ENCODE data around the gene MCF2L2. TPM values are rescaled to one million over a fixed set of nuclear protein-coding genes. Genes with fewer than 3 reads are reported as not detected.

MCF2L2 gene
- total and polyA plus RNA-seq, 12 donors = 6.5 to 62.7 (median 21.7) TPM

- peaks cover 0 to 6% of the 10 kb centered on the region in 2 donors for H3K4me1 ChIP-seq (replicated peaks in 1 of 2)
- H3K27me3 ChIP-seq = no peaks in the 10 kb centered on the region
- WGBS, 4 donors = 88 to 90% (median 89%) methylated on average over 5 of the region's 5 CpGs
- H3K9me3 ChIP-seq (replicated peaks in 1 of 3) = no peaks in the 10 kb centered on the region
- TF ChIP-seq CTCF (IDR thresholded peaks at IDR 0.05) = no peak
- no peak for TF ChIP-seq POLR2A (IDR thresholded peaks at IDR 0.05)
- H3K4me3 ChIP-seq = no peak overlapping the region
- H3K27ac ChIP-seq = no peak overlapping the region
- H3K36me3 ChIP-seq (replicated peaks in 1 of 2) = no peaks in the 10 kb centered on the region
- no peak for DNase-seq
- intact Hi-C loops (cut with DNase I) = no loop called here
These were observed 167.2 kb downstream of the MCF2L2 start for GRCh38 chr3:183261151-183261724.

GRCh38 chr3:183260167-183260904 lies 168.1 kb downstream of the MCF2L2 start:
- peaks cover 0 to 6% of the 10 kb centered on the region in 2 donors for H3K4me1 ChIP-seq (replicated peaks in 1 of 2)
- WGBS, 4 donors = 68 to 76% (median 72%) methylated on average over 7 of the region's 7 CpGs

GRCh38 chr3:183259621-183260020 lies 168.8 kb downstream of the MCF2L2 start:
- intact Hi-C loops (cut with DNase I) = no loop called here
- H3K27ac ChIP-seq = peak overlapping the region in 2 of 5 donors; percentile 13 to 73
- H3K9me3 ChIP-seq (replicated peaks in 1 of 3) = no peaks in the 10 kb centered on the region
- DNase-seq = no peak
- H3K36me3 ChIP-seq (replicated peaks in 1 of 2) = no peaks in the 10 kb centered on the region
- H3K27me3 ChIP-seq = no peaks in the 10 kb centered on the region
- H3K4me3 ChIP-seq = no peak overlapping the region
- peaks cover 0 to 2% of the 10 kb centered on the region in 2 donors for H3K4me1 ChIP-seq (replicated peaks in 1 of 2)
- TF ChIP-seq POLR2A (IDR thresholded peaks at IDR 0.05) = no peak
- TF ChIP-seq CTCF (IDR thresholded peaks at IDR 0.05) = no peak
- 72 to 86% (median 79%) methylated on average over 2 of the region's 2 CpGs for WGBS, 4 donors

More at GRCh38 chr3:183260167-183260904, 168.1 kb downstream of the MCF2L2 start:
- Histone ChIP-seq H3K27me3 (no peaks in the 10 kb centered on the region), H3K27ac (peak overlapping the region in 2 of 5 donors; percentile 13 to 73), H3K9me3 (replicated peaks in 1 of 3) (no peaks in the 10 kb centered on the region), H3K4me3 (no peak overlapping the region), H3K36me3 (replicated peaks in 1 of 2) (no peaks in the 10 kb centered on the region)
- intact Hi-C loops (cut with DNase I) = no loop called here
- no peak for TF ChIP-seq CTCF (IDR thresholded peaks at IDR 0.05)
- no peak for TF ChIP-seq POLR2A (IDR thresholded peaks at IDR 0.05)
- DNase-seq = peak in 2 of 7 donors; percentile 18 to 31

- WGBS, 4 donors = 78 to 89% (median 85%) methylated on average over 3 of the region's 3 CpGs
- Histone ChIP-seq H3K27me3 (no peaks in the 10 kb centered on the region), H3K4me1 (replicated peaks in 1 of 2) (no peaks in the 10 kb centered on the region), H3K36me3 (replicated peaks in 1 of 2) (no peaks in the 10 kb centered on the region), H3K27ac (peak overlapping the region in 1 of 5 donors; percentile 73), H3K4me3 (no peak overlapping the region), H3K9me3 (replicated peaks in 1 of 3) (no peaks in the 10 kb centered on the region)
- intact Hi-C loops (cut with DNase I) = no loop called here
- DNase-seq = no peak
- no peak for TF ChIP-seq POLR2A (IDR thresholded peaks at IDR 0.05)
- TF ChIP-seq CTCF (IDR thresholded peaks at IDR 0.05) = no peak
These were observed 169.3 kb downstream of the MCF2L2 start for GRCh38 chr3:183259087-183259486.
